Gastrocnemius medialis (tissue), 4 donors: ENCODE results near the gene SLC24A3. TPM values are rescaled to one million over a fixed set of nuclear protein-coding genes. Genes with fewer than 3 reads are reported as not detected.

Experiments used
- ATAC-seq, 2 donors: fragments of 150-250 bp; one replicate each; pipeline ENCODE4 v1.9.1; 2016
- DNase-seq, 2 donors: peaks; one replicate each; pipeline ENCODE4 v3.0.0-alpha.2; 2019
- H3K27ac ChIP-seq, 4 donors: fragments of 200-600 bp; sonication (generic); 1 replicate in 1 of 4; 2 replicates in 3 of 4; pipeline ENCODE4 v1.5.1; 2016 to 2018; ENCODE audit warnings: mild to moderate bottlenecking in 2 of 4, moderate library complexity in 1 of 4
- H3K27me3 ChIP-seq, 3 donors: fragments of 200-600 bp; sonication (generic) in 2 of 3; 1 replicate in 1 of 3; 2 replicates in 2 of 3; pipeline versions ENCODE4 v1.5.1 to v1.6.0; 2016 to 2019; ENCODE audit warnings: mild to moderate bottlenecking in 1 of 3, moderate library complexity in 1 of 3
- H3K36me3 ChIP-seq, 2 donors: fragments of 200-600 bp; sonication (generic) in 1 of 2; one replicate each; pipeline ENCODE4 v1.5.1; 2017 to 2018
- H3K4me1 ChIP-seq, 2 donors: fragments of 200-600 bp; sonication (generic) in 1 of 2; one replicate each; pipeline ENCODE4 v1.5.1; 2016 to 2017; ENCODE audit warnings: mild to moderate bottlenecking in 2 of 2
- H3K4me3 ChIP-seq, 4 donors: fragments of 200-600 bp; sonication (generic) in 3 of 4; 1 replicate in 1 of 4; 2 replicates in 3 of 4; pipeline ENCODE4 v1.5.1; 2016 to 2019; ENCODE audit warnings: mild to moderate bottlenecking in 2 of 4
- H3K9me3 ChIP-seq, 3 donors: fragments of 200-600 bp; sonication (generic) in 2 of 3; 1 replicate in 1 of 3; 2 replicates in 2 of 3; pipeline ENCODE4 v1.5.1; 2016 to 2019
- POLR2A ChIP-seq, 2 donors: fragments of 450-650 bp; IDR thresholded peaks; one replicate each; pipeline ENCODE4 v1.6.1; 2017; ENCODE audit warnings: antibody characterized with exemption in 2 of 2, mild to moderate bottlenecking in 2 of 2, moderate library complexity in 2 of 2
- in situ Hi-C, 4 donors: fragments of 200-750 bp; cut with MboI; loops; one replicate each; pipeline versions ENCODE4 v1.15.0 to v1.8.0; 2017; ENCODE audit warnings: low sequenced_read_pairs in 4 of 4
- intact Hi-C: fragments of 100-400 bp; cut with DNase I; formaldehyde crosslinking; loops from one replicate; pipeline ENCODE4 v1.15.1; 2023; ENCODE audit warnings: low total_unique reads
- total RNA-seq, 4 donors: library from RNA; depleted of rRNA; stranded (reverse); fragments of >200 nt; gene quantifications; one replicate each; pipeline versions ENCODE4 v1.1.0 to v1.2.3, GENCODE V29; 2016
- TF ChIP-seq, protein P1 (sequence below), 5 experiments: fragments of 450-650 bp in 3 of 5; fragments of 200-600 bp in 2 of 5; sonication (generic) in 2 of 5; IDR thresholded peaks in 4 of 5; conservative IDR thresholded peaks in 1 of 5; 1 replicate in 4 of 5; 2 replicates in 1 of 5; pipeline ENCODE4 v1.5.1; 2016 to 2019; ENCODE audit warnings: antibody characterized with exemption in 5 of 5, mild to moderate bottlenecking in 3 of 5, moderate library complexity in 3 of 5

SLC24A3 gene
- total RNA-seq, 4 donors from 2014 or later: 3.3 to 7.8 (median 6.7) TPM

DNA sequence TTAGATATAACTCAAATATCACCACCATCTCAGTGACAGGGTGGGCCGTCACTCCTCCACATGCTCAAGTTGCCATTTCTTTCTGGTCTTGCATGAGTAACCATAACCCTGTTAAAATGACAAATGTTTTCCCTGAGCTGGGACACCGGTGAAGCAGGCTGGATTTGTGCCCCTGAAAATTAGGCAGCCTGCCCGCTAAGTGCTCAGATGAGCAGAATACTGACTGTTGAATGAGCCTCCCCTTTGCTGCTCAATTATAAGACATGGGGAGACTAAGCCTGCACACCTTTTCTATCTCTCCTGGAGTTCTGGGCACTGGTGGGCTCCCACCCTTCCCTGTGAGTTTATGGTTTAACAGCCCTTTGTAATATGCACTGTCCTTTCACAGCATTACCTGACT, 161.8 kb downstream of the SLC24A3 start:
- no peak for DNase-seq
- Histone ChIP-seq H3K27me3 (no peaks in the 10 kb centered on the region), H3K9me3 (no peaks in the 10 kb centered on the region), H3K27ac (no peak overlapping the region), H3K36me3 (no peaks in the 10 kb centered on the region), H3K4me1 (peaks cover 8 to 14% of the 10 kb centered on the region in 2 donors), H3K4me3 (no peak overlapping the region)
- TF ChIP-seq, protein P1, sequence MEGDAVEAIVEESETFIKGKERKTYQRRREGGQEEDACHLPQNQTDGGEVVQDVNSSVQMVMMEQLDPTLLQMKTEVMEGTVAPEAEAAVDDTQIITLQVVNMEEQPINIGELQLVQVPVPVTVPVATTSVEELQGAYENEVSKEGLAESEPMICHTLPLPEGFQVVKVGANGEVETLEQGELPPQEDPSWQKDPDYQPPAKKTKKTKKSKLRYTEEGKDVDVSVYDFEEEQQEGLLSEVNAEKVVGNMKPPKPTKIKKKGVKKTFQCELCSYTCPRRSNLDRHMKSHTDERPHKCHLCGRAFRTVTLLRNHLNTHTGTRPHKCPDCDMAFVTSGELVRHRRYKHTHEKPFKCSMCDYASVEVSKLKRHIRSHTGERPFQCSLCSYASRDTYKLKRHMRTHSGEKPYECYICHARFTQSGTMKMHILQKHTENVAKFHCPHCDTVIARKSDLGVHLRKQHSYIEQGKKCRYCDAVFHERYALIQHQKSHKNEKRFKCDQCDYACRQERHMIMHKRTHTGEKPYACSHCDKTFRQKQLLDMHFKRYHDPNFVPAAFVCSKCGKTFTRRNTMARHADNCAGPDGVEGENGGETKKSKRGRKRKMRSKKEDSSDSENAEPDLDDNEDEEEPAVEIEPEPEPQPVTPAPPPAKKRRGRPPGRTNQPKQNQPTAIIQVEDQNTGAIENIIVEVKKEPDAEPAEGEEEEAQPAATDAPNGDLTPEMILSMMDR (IDR thresholded peaks at IDR 0.05 in 4 of 5, conservative IDR thresholded peaks at IDR 0.05 in 1 of 5): no peak
- TF ChIP-seq POLR2A (IDR thresholded peaks at IDR 0.05): no peak
- intact Hi-C loops: loop anchor here (10.0 kb wide), 1 partner anchor 169 kb away; no protein-coding TSS in a partner anchor
- in situ Hi-C loops: no loop called here
- ATAC-seq: no peak

DNA sequence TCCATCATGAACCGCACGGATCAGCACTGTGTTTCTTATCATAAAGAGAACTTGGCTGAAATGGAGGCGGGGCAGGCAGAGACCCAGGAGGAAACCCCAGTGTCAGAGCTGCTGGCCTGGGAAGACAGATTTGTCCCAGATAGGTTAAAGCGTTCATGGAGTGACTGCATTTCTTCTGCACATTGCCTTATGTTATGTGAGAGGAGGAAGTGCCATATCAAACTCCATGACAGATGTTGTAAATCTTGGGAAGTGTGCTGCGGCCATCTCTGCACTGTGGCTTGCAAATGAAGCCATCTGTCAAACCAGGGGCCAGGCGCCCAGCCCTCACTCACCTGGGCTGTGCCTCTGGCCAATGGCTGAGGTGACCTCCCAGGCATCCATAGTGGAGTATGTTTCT, 163.0 kb downstream of the SLC24A3 start:
- Histone ChIP-seq H3K4me1 (peaks cover 8 to 14% of the 10 kb centered on the region in 2 donors), H3K36me3 (no peaks in the 10 kb centered on the region), H3K9me3 (no peaks in the 10 kb centered on the region), H3K4me3 (no peak overlapping the region), H3K27me3 (no peaks in the 10 kb centered on the region), H3K27ac (no peak overlapping the region)
- in situ Hi-C loops (no loop called here), intact Hi-C loops (loop anchor here (10.0 kb wide), 1 partner anchor 171 kb away; no protein-coding TSS in a partner anchor)
- no peak for TF ChIP-seq POLR2A (IDR thresholded peaks at IDR 0.05)
- TF ChIP-seq, protein P1 (IDR thresholded peaks at IDR 0.05 in 4 of 5, conservative IDR thresholded peaks at IDR 0.05 in 1 of 5): no peak
- ATAC-seq (no peak), DNase-seq (no peak)

DNA sequence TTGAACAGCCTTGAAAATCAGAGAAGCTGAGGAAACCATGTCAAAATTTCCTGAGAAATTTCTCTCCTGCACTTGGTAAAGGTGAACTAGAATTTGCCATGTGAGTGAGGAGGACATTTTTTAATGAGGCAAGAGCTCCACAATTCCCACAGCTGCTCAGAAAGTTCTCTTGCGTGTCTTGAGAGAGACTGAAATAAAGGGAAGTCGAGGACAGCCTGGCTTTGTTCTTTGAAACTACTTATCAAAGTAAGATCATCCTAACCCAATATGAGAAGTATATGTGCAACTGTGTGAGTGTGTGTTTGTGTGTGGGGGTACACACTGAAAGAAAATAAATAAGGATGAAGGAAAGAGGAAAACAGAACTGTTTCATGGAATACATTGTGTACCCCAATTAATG, 163.4 kb downstream of the SLC24A3 start:
- TF ChIP-seq, protein P1 (IDR thresholded peaks at IDR 0.05 in 4 of 5, conservative IDR thresholded peaks at IDR 0.05 in 1 of 5): no peak
- no peak for TF ChIP-seq POLR2A (IDR thresholded peaks at IDR 0.05)
- Histone ChIP-seq H3K4me3 (peak overlapping the region in 3 of 4 donors; percentile 33 to 56 (median 45)), H3K27me3 (no peaks in the 10 kb centered on the region), H3K4me1 (peaks cover 8 to 14% of the 10 kb centered on the region in 2 donors), H3K36me3 (no peaks in the 10 kb centered on the region), H3K27ac (no peak overlapping the region), H3K9me3 (no peaks in the 10 kb centered on the region)
- DNase-seq (no peak), ATAC-seq (no peak)
- in situ Hi-C loops: no loop called here
- intact Hi-C loops: loop anchor here (10.0 kb wide), 1 partner anchor 171 kb away; no protein-coding TSS in a partner anchor

DNA sequence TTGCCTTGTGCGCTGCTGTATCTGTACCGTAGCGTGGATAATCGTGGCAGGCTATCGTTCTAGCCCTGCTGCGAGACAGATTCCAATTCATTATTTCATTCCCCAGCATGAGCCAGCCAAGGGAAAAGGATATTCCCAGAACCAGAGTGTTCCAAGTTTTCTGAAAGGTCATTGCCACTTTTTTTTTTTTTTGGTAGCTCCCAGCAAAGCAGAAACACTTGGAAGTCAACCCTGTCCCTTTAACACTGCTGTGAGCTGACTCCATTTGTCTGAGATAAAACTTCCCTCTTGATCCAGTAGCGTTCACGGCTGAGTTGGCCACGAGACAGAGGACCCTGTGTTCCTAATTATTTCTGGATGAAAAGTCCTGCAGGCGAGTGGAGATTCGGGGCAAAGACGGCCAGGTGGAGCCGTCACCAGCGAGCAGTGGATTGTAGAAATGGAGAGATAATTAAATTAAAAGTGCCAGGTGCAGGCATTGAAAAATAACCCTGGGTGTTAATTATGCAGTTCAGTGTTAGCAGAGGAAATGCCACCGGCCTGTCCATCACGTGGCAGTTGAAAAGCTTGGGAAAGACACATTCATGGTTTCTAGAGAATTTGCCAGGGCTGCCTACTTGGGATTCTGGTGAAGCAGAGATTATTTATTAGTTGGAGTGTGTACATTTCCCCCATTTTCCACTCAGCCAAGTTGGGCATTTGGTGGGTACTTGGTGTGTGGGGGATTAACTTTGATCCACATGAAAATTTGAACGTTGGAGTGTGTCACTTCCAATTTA, 164.2 kb downstream of the SLC24A3 start:
- Histone ChIP-seq H3K27ac (peak overlapping the region in 3 of 4 donors; percentile 11 to 32 (median 20)), H3K4me3 (peak overlapping the region; percentile 24 to 56 (median 39)), H3K4me1 (peaks cover 8 to 14% of the 10 kb centered on the region in 2 donors), H3K36me3 (no peaks in the 10 kb centered on the region), H3K9me3 (no peaks in the 10 kb centered on the region), H3K27me3 (no peaks in the 10 kb centered on the region)
- intact Hi-C loops: loop anchor here (10.0 kb wide), 1 partner anchor 172 kb away; no protein-coding TSS in a partner anchor
- ATAC-seq (peak; percentile 53 to 60), DNase-seq (no peak)
- TF ChIP-seq POLR2A (IDR thresholded peaks at IDR 0.05): no peak
- TF ChIP-seq, protein P1 (IDR thresholded peaks at IDR 0.05 in 4 of 5, conservative IDR thresholded peaks at IDR 0.05 in 1 of 5): no peak
- in situ Hi-C loops: no loop called here
